Measurements from ENCODE around the gene SLC29A1. TPM values are rescaled to one million over a fixed set of nuclear protein-coding genes. Genes with fewer than 3 reads are reported as not detected.

The SLC29A1 gene
- total and polyA plus RNA-seq, 9 of the 15 experiments (the other 6 are each of a cell fraction or from before 2014, with no cell fraction given) = 18.9 to 170 (median 57.7) TPM

- TF ChIP-seq KLF13 (tag; IDR thresholded peaks at IDR 0.05; ENCODE audit: borderline replicate concordance, low read depth) = 0 out of 2 replicates have a peak, but pooled peaks have one; percentile 5
- TF ChIP-seq ZNF134 (CRISPR knock-in tag; conservative IDR thresholded peaks at IDR 0.05) = 0 out of 2 replicates have a peak, but pooled peaks have one; percentile 38
- peak; percentile 88 for TF ChIP-seq LEF1 (IDR thresholded peaks at IDR 0.05)
- TF ChIP-seq, protein P1, sequence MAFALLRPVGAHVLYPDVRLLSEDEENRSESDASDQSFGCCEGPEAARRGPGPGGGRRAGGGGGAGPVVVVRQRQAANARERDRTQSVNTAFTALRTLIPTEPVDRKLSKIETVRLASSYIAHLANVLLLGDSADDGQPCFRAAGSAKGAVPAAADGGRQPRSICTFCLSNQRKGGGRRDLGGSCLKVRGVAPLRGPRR (CRISPR knock-in tag; IDR thresholded peaks at IDR 0.05) = peak; percentile 10; the same call in 1 of the 2 replicates
- TF ChIP-seq, protein P2, sequence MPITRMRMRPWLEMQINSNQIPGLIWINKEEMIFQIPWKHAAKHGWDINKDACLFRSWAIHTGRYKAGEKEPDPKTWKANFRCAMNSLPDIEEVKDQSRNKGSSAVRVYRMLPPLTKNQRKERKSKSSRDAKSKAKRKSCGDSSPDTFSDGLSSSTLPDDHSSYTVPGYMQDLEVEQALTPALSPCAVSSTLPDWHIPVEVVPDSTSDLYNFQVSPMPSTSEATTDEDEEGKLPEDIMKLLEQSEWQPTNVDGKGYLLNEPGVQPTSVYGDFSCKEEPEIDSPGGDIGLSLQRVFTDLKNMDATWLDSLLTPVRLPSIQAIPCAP (CRISPR knock-in tag; IDR thresholded peaks at IDR 0.05; ENCODE audit: borderline replicate concordance) = no peak
- peak; percentile 93 for TF ChIP-seq MECOM (CRISPR knock-in tag; IDR thresholded peaks at IDR 0.05)
- peak; percentile 71; the same call in 1 of the 2 replicates for TF ChIP-seq SMAD3 (CRISPR knock-in tag; conservative IDR thresholded peaks at IDR 0.05)
- no peak for TF ChIP-seq ILF3 (IDR thresholded peaks at IDR 0.05; ENCODE audit: borderline replicate concordance)
- TF ChIP-seq, protein P3, sequence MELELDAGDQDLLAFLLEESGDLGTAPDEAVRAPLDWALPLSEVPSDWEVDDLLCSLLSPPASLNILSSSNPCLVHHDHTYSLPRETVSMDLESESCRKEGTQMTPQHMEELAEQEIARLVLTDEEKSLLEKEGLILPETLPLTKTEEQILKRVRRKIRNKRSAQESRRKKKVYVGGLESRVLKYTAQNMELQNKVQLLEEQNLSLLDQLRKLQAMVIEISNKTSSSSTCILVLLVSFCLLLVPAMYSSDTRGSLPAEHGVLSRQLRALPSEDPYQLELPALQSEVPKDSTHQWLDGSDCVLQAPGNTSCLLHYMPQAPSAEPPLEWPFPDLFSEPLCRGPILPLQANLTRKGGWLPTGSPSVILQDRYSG (tag; conservative IDR thresholded peaks at IDR 0.05; ENCODE audit: low read depth) = peak; percentile 79; the same call in 1 of the 2 replicates
- 0 out of 4 replicates have a peak, but pooled peaks of 1 of the 2 experiments have one; percentile 11 for TF ChIP-seq NRF1 (conservative IDR thresholded peaks at IDR 0.05 in 1 of 2, IDR thresholded peaks at IDR 0.05 in 1 of 2)
- peak; percentile 82; the same call in 1 of the 2 replicates for TF ChIP-seq ZNF274 (IDR thresholded peaks at IDR 0.05; ENCODE audit: borderline replicate concordance, low read depth, low read length)
- TF ChIP-seq, protein P4, sequence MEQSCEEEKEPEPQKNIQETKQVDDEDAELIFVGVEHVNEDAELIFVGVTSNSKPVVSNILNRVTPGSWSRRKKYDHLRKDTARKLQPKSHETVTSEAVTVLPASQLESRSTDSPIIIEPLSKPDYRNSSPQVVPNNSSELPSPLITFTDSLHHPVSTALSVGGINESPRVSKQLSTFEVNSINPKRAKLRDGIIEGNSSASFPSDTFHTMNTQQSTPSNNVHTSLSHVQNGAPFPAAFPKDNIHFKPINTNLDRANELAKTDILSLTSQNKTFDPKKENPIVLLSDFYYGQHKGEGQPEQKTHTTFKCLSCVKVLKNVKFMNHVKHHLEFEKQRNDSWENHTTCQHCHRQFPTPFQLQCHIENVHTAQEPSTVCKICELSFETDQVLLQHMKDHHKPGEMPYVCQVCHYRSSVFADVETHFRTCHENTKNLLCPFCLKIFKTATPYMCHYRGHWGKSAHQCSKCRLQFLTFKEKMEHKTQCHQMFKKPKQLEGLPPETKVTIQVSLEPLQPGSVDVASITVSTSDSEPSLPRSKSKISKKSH (CRISPR knock-in tag; IDR thresholded peaks at IDR 0.05) = no peak
- peak; percentile 99 for TF ChIP-seq CBFA2T2 (conservative IDR thresholded peaks at IDR 0.05)
- peak; percentile 87 to 97; a peak in 3 of 4 replicates for TF ChIP-seq RCOR1 (IDR thresholded peaks at IDR 0.05; ENCODE audit: borderline replicate concordance in 1 of 2, low read depth in 2 of 2, low read length in 2 of 2)
- no peak for TF ChIP-seq CBX2 (IDR thresholded peaks at IDR 0.05; ENCODE audit: insufficient read depth, low read length, poor library complexity, severe bottlenecking)
- TF ChIP-seq, protein P5, sequence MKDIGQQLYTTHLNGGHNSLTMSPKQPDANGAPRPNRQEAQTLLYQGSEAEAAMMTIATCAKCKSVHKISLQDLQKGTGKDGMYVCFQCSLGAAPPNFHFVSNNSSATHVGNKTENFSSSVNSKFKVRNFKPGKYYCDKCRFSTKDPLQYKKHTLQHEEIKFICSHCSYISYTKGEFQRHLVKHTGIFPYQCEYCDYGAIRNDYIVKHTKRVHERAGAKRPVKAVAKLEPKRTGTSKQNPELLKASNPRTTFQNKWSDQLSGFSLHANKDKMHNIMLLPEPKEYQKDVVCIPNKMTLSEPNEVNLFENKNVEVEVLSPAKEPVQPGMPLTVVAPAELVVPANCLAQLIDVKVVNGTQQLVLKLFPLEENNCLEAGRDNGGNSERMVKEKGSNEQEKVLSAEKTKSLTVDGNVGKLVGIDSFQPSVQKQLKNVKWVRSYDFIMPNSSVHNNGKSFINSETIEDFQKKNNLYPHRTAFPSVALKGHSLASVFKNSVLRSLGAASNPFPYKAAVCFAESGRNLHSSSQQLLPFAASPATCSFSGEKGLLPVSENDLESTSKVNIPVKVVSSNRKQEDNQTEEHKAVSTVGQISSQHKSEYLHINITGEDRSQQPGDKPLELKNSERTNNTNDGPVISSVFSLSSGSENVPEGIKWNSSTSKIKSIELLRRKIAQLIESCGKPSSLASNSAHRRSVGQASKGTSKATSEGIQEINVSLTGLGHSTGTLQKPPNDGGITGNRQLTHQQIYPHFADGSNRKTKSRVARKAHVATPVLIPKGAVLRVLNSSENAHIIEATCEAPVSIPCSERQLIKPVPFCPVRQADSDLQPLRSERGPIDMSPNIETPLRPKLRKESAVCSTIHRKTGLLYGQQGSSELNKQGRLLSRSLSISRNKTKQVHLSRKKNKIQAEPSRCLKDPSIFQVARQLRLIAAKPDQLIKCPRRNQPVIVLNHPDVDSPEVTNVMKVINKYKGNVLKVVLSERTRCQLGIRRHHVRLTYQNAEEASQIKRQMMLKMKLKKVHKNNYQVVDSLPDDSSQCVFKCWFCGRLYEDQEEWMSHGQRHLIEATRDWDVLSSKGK (CRISPR knock-in tag; IDR thresholded peaks at IDR 0.05) = no peak
- TF ChIP-seq TCF3 (CRISPR knock-in tag; IDR thresholded peaks at IDR 0.05) = peak; percentile 97
- TF ChIP-seq FOXA3 (CRISPR knock-in tag; conservative IDR thresholded peaks at IDR 0.05 in 1 of 2, IDR thresholded peaks at IDR 0.05 in 1 of 2) = no peak
- peak; percentile 84 for TF ChIP-seq BHLHE40 (IDR thresholded peaks at IDR 0.05; ENCODE audit: low read length)
- TF ChIP-seq ZEB2 (IDR thresholded peaks at IDR 0.05) = peak; percentile 96
Observed at GRCh38 chr6:44225579-44226325, 2.4 kb downstream of the SLC29A1 start (continued).
